GM23338 (cell line): ENCODE measurements around the gene NEMP2. TPM values are rescaled to one million over a fixed set of nuclear protein-coding genes. Genes with fewer than 3 reads are reported as not detected.

ENCODE experiments used
- ATAC-seq: fragments of 200-7000 bp; cut with Tn5 transposase; 3 replicates; pipeline ENCODE4 v1.9.1; 2020
- DNase-seq: peaks from one replicate; pipeline ENCODE4 v3.0.0-alpha.2; 2015; ENCODE audit warnings: low spot score
- H2AFZ ChIP-seq: fragments of 200-600 bp; sonication (generic); 2 replicates; pipeline ENCODE4 v1.8.0; 2016; ENCODE audit warnings: antibody characterized with exemption, mild to moderate bottlenecking, moderate library complexity
- H3F3A ChIP-seq: fragments of 200-600 bp; sonication (generic); replicated peaks from 2 replicates; pipeline ENCODE4 v1.8.0; 2017; ENCODE audit warnings: antibody characterized with exemption, mixed run types, low read depth
- H3K27ac ChIP-seq: fragments of 200-600 bp; sonication (generic); 2 replicates; pipeline ENCODE4 v1.6.1; 2016; ENCODE audit warnings: low read depth
- H3K27me3 ChIP-seq: fragments of 200-600 bp; sonication (generic); 2 replicates; pipeline ENCODE4 v1.8.0; 2016; ENCODE audit warnings: mild to moderate bottlenecking, mixed run types, moderate library complexity; ENCODE audit not compliant: insufficient read depth
- H3K36me3 ChIP-seq: fragments of 200-600 bp; sonication (generic); 2 replicates; pipeline ENCODE4 v1.8.0; 2016; ENCODE audit warnings: mild to moderate bottlenecking; ENCODE audit not compliant: insufficient read depth
- H3K4me1 ChIP-seq: fragments of 200-600 bp; sonication (generic); 2 replicates; pipeline ENCODE4 v1.8.0; 2016; ENCODE audit warnings: mild to moderate bottlenecking, moderate library complexity; ENCODE audit not compliant: insufficient read depth
- H3K4me2 ChIP-seq: fragments of 200-600 bp; sonication (generic); 2 replicates; pipeline ENCODE4 v1.7.1; 2017; ENCODE audit warnings: mixed run types
- H3K4me3 ChIP-seq: fragments of 200-600 bp; sonication (generic); 2 replicates; pipeline ENCODE4 v1.6.1; 2016; ENCODE audit warnings: mixed run types
- H3K79me2 ChIP-seq: fragments of 200-600 bp; sonication (generic); replicated peaks from 2 replicates; pipeline ENCODE4 v1.8.0; 2017; ENCODE audit warnings: mild to moderate bottlenecking; ENCODE audit not compliant: insufficient read depth
- H3K9me2 ChIP-seq: fragments of 200-600 bp; sonication (generic); 2 replicates; pipeline ENCODE4 v1.8.0; 2017; ENCODE audit not compliant: insufficient read depth
- H4K20me1 ChIP-seq: fragments of 200-600 bp; sonication (generic); replicated peaks from 2 replicates; pipeline ENCODE4 v1.8.0; 2017; ENCODE audit warnings: mild to moderate bottlenecking; ENCODE audit not compliant: insufficient read depth
- H3K27ac Mint-ChIP-seq: 2 replicates; pipeline ENCODE4 v1.8.0; 2020; ENCODE audit warnings: inconsistent platforms, mild to moderate bottlenecking, moderate library complexity, mixed read lengths
- H3K27me3 Mint-ChIP-seq: 3 replicates; pipeline ENCODE4 v1.8.0; 2022; ENCODE audit warnings: low read depth, mild to moderate bottlenecking, moderate library complexity, mixed read lengths, inconsistent platforms; ENCODE audit not compliant: insufficient read depth, poor library complexity
- H3K36me3 Mint-ChIP-seq: 3 replicates; pipeline ENCODE4 v1.8.0; 2021; ENCODE audit warnings: low read depth, mild to moderate bottlenecking, inconsistent platforms, moderate library complexity, mixed read lengths
- H3K4me1 Mint-ChIP-seq: 3 replicates; pipeline ENCODE4 v1.8.0; 2020; ENCODE audit warnings: mild to moderate bottlenecking, inconsistent platforms, mixed read lengths
- H3K4me3 Mint-ChIP-seq: 3 replicates; pipeline ENCODE4 v1.8.0; 2021; ENCODE audit warnings: moderate library complexity, mild to moderate bottlenecking, inconsistent platforms, mixed read lengths
- H3K9me3 Mint-ChIP-seq: 3 replicates; pipeline ENCODE4 v1.8.0; 2020; ENCODE audit warnings: moderate library complexity, mild to moderate bottlenecking, inconsistent platforms, mixed read lengths
- CREB1 ChIP-seq: fragments of 250-450 bp; sonication (Bioruptor Pico); IDR thresholded peaks from 2 replicates; pipeline ENCODE4 v1.5.0; 2020; ENCODE audit warnings: low read depth, mild to moderate bottlenecking, moderate library complexity
- CTCF ChIP-seq, 2 experiments: fragments of 200-600 bp in 1 of 2; sonication (generic) in 1 of 2; conservative IDR thresholded peaks; 2 replicates each; pipeline versions ENCODE4 v1.5.1 to v1.6.1; 2016 to 2017; ENCODE audit warnings: antibody characterized with exemption in 2 of 2, low read depth in 2 of 2, mild to moderate bottlenecking in 2 of 2, moderate library complexity in 1 of 2
- ETS1 ChIP-seq: IDR thresholded peaks from 2 replicates; pipeline ENCODE4 v1.6.1; 2016; ENCODE audit warnings: antibody characterized with exemption
- EZH2 ChIP-seq: fragments of 200-600 bp; sonication (generic); IDR thresholded peaks from one replicate; pipeline ENCODE4 v1.8.0; 2017; ENCODE audit warnings: antibody characterized with exemption, mild to moderate bottlenecking, low read depth; ENCODE audit not compliant: unreplicated experiment
- EZH2phosphoT487 ChIP-seq: fragments of 200-600 bp; sonication (generic); IDR thresholded peaks from one replicate; pipeline ENCODE4 v1.8.1; 2018; ENCODE audit warnings: antibody characterized with exemption; ENCODE audit not compliant: unreplicated experiment
- JUNB ChIP-seq: IDR thresholded peaks from one replicate; pipeline ENCODE4 v1.6.1; 2016; ENCODE audit warnings: antibody characterized with exemption; ENCODE audit not compliant: unreplicated experiment
- NANOG ChIP-seq: IDR thresholded peaks from 2 replicates; pipeline ENCODE4 v1.6.1; 2016; ENCODE audit warnings: antibody characterized with exemption, borderline replicate concordance
- POLR2AphosphoS5 ChIP-seq: IDR thresholded peaks from 2 replicates; pipeline ENCODE4 v1.6.1; 2016; ENCODE audit warnings: antibody characterized with exemption, low read depth
- REST ChIP-seq: IDR thresholded peaks from one replicate; pipeline ENCODE4 v1.6.1; 2018; ENCODE audit warnings: antibody characterized with exemption; ENCODE audit not compliant: unreplicated experiment
- STAT1 ChIP-seq: IDR thresholded peaks from one replicate; pipeline ENCODE4 v1.6.1; 2016; ENCODE audit warnings: antibody characterized with exemption; ENCODE audit not compliant: unreplicated experiment
- ZNF114 ChIP-seq: fragments of 250-450 bp; sonication (Bioruptor Pico); IDR thresholded peaks from 2 replicates; pipeline ENCODE4 v1.5.0; 2020; ENCODE audit warnings: mild to moderate bottlenecking, moderate library complexity
- ZNF331 ChIP-seq: fragments of 250-450 bp; sonication (Bioruptor Pico); IDR thresholded peaks from 2 replicates; pipeline ENCODE4 v1.5.0; 2020; ENCODE audit warnings: low read depth, mild to moderate bottlenecking, moderate library complexity
- ZNF462 ChIP-seq: fragments of 250-450 bp; sonication (Bioruptor Pico); IDR thresholded peaks from 2 replicates; pipeline ENCODE4 v1.5.0; 2020; ENCODE audit warnings: mild to moderate bottlenecking, moderate library complexity
- polyA plus RNA-seq: library from polyadenylated mRNA; unstranded; fragments of >200 nt; fragmentation: Nextera tagmentation; extraction: Ambion mirVana; gene quantifications from 2 replicates; pipeline ENCODE4 v1.2.1, GENCODE V29; 2016
- total RNA-seq: library from RNA; depleted of rRNA; stranded (reverse); fragments of >200 nt; shearing (Covaris generic); gene quantifications from 2 replicates; pipeline ENCODE4 v1.2.3, GENCODE V29; 2014

NEMP2 gene
- total and polyA plus RNA-seq, 2 experiments from 2014 or later: 1.2 to 4.0 TPM

GRCh38 chr2:190456833-190457232 is 77.7 kb downstream of the NEMP2 start:
- Histone ChIP-seq H3K9me2 (0 out of 2 replicates have a peak, but pooled peaks cover 4% of the 10 kb centered on the region), H3K4me3 (no peak overlapping the region), H3F3A (no peaks in the 10 kb centered on the region), H3K36me3 (no peaks in the 10 kb centered on the region), H4K20me1 (no peaks in the 10 kb centered on the region), H3K79me2 (no peaks in the 10 kb centered on the region), H3K27me3 (no peaks in the 10 kb centered on the region), H3K4me2 (no peak overlapping the region), H3K27ac (no peak overlapping the region), H2AFZ (no peak overlapping the region), H3K4me1 (no peaks in the 10 kb centered on the region)
- no peak for ATAC-seq
- Mint-ChIP-seq H3K4me1 (no peaks in the 10 kb centered on the region), H3K36me3 (no peaks in the 10 kb centered on the region), H3K27ac (no peak overlapping the region), H3K4me3 (no peak overlapping the region), H3K9me3 (no peaks in the 10 kb centered on the region), H3K27me3 (no peaks in the 10 kb centered on the region)
- DNase-seq: no peak
- no peak for TF ChIP-seq STAT1
- TF ChIP-seq REST: no peak
- no peak for TF ChIP-seq CREB1 (CRISPR knock-in tag)
- no peak for TF ChIP-seq ZNF462 (CRISPR knock-in tag)
- no peak for TF ChIP-seq EZH2
- no peak for TF ChIP-seq JUNB
- TF ChIP-seq EZH2phosphoT487: no peak
- no peak for TF ChIP-seq ETS1
- no peak for TF ChIP-seq NANOG
- TF ChIP-seq ZNF331 (CRISPR knock-in tag): no peak
- no peak for TF ChIP-seq ZNF114 (CRISPR knock-in tag)
- no peak for TF ChIP-seq CTCF (conservative IDR thresholded peaks at IDR 0.05; ENCODE audit: low read depth in 2 of 2)
- no peak for TF ChIP-seq POLR2AphosphoS5
